B cell (primary cell): ENCODE data around the gene PRKCB. TPM values are rescaled to one million over a fixed set of nuclear protein-coding genes. Genes with fewer than 3 reads are reported as not detected.

Source experiments
- ATAC-seq: fragments of 200-7000 bp; cut with Tn5 transposase; one replicate; pipeline ENCODE4 v1.10.0; 2021; ENCODE audit warnings: low read depth, mild to moderate bottlenecking, moderate number of reproducible peaks, moderate library complexity
- CTCF ChIA-PET: fragments of 350-600 bp; sonication (Branson Sonifier 250); formaldehyde crosslinking; loops from one replicate; lab custom pipeline; 2021; ENCODE audit warnings: antibody characterized with exemption, inconsistent platforms; lab: Charles Lee
- POLR2A ChIA-PET: fragments of 350-600 bp; sonication (Branson Sonifier 250); formaldehyde crosslinking; loops from one replicate; lab custom pipeline; 2021; ENCODE audit warnings: antibody characterized with exemption; lab: Charles Lee
- DNase-seq: peaks from one replicate; pipeline ENCODE4 v3.0.0; 2013
- H2AFZ ChIP-seq: 2 replicates; pipeline ENCODE4 v1.6.1; 2012; ENCODE audit warnings: mild to moderate bottlenecking, low read depth, low read length; ENCODE audit not compliant: insufficient read depth, poor library complexity, severe bottlenecking
- H3K27ac ChIP-seq, 2 donors: 1 replicate in 1 of 2; 2 replicates in 1 of 2; pipeline ENCODE4 v1.5.1; 2012 to 2013; ENCODE audit warnings: low read length in 2 of 2, mild to moderate bottlenecking in 2 of 2, moderate library complexity in 1 of 2
- H3K27me3 ChIP-seq, 4 experiments: fragments of 200-600 bp in 1 of 4; sonication (generic) in 1 of 4; replicated peaks in 1 of 4; 1 replicate in 2 of 4; 2 replicates in 2 of 4; pipeline versions ENCODE4 v1.6.1 to v1.7.0; 2013 to 2016; ENCODE audit warnings: low read length in 3 of 4, mild to moderate bottlenecking in 2 of 4, mixed read lengths in 1 of 4, moderate library complexity in 1 of 4; ENCODE audit not compliant: insufficient read depth in 4 of 4, control insufficient read depth in 3 of 4; ENCODE audit errors: control extremely low read depth in 1 of 4
- H3K36me3 ChIP-seq, 2 experiments: replicated peaks in 1 of 2; 1 replicate in 1 of 2; 2 replicates in 1 of 2; pipeline versions ENCODE4 v1.6.1 to v1.7.1; 2013; ENCODE audit warnings: low read length in 1 of 2; ENCODE audit not compliant: insufficient read depth in 2 of 2, control insufficient read depth in 1 of 2; ENCODE audit errors: control extremely low read depth in 1 of 2, extremely low read depth in 1 of 2
- H3K4me1 ChIP-seq, 2 donors: fragments of 200-600 bp in 1 of 2; sonication (generic) in 1 of 2; 1 replicate in 1 of 2; 2 replicates in 1 of 2; pipeline versions ENCODE4 v1.5.1 to v1.6.1; 2013 to 2017; ENCODE audit warnings: low read length in 2 of 2; ENCODE audit not compliant: control insufficient read depth in 2 of 2, insufficient read depth in 2 of 2
- H3K4me2 ChIP-seq: replicated peaks from 2 replicates; pipeline ENCODE3; 2012; ENCODE audit warnings: mild to moderate bottlenecking, low read depth, low read length; ENCODE audit not compliant: poor library complexity, severe bottlenecking
- H3K4me3 ChIP-seq, 5 experiments: fragments of 200-600 bp in 1 of 5; sonication (generic) in 1 of 5; 1 replicate in 3 of 5; 2 replicates in 2 of 5; pipeline versions ENCODE4 v1.5.1 to v1.7.0; 2011 to 2016; ENCODE audit warnings: low read length in 4 of 5, mild to moderate bottlenecking in 4 of 5, low read depth in 2 of 5, control low read depth in 1 of 5, moderate library complexity in 1 of 5; ENCODE audit not compliant: insufficient read depth in 1 of 5; ENCODE audit errors: control extremely low read depth in 1 of 5, extremely low read depth in 1 of 5
- H3K79me2 ChIP-seq: fragments of 200-600 bp; sonication (generic); one replicate; pipeline ENCODE4 v1.6.0; 2016; ENCODE audit warnings: low read length; ENCODE audit not compliant: control insufficient read depth, insufficient read depth
- H3K9ac ChIP-seq: fragments of 200-600 bp; sonication (generic); 2 replicates; pipeline ENCODE4 v1.6.1; 2017; ENCODE audit warnings: mild to moderate bottlenecking, low read length, moderate library complexity
- H3K9me3 ChIP-seq, 3 donors: one replicate each; pipeline versions ENCODE4 v1.6.1 to v1.7.1; 2013; ENCODE audit warnings: low read length in 2 of 3; ENCODE audit not compliant: control insufficient read depth in 2 of 3, insufficient read depth in 1 of 3; ENCODE audit errors: control extremely low read depth in 1 of 3
- H4K20me1 ChIP-seq: 2 replicates; pipeline ENCODE4 v1.6.0; 2012; ENCODE audit warnings: mild to moderate bottlenecking, low read length; ENCODE audit not compliant: insufficient read depth, control insufficient read depth, poor library complexity, severe bottlenecking
- H3K27ac Mint-ChIP-seq: one replicate; pipeline ENCODE4 v1.8.0; 2021; ENCODE audit warnings: mixed read lengths
- H3K27me3 Mint-ChIP-seq: one replicate; pipeline ENCODE4 v1.8.0; 2021; ENCODE audit warnings: mixed read lengths
- H3K4me1 Mint-ChIP-seq: one replicate; pipeline ENCODE4 v1.8.0; 2021; ENCODE audit warnings: mixed read lengths
- H3K4me3 Mint-ChIP-seq: one replicate; pipeline ENCODE4 v1.8.0; 2021; ENCODE audit warnings: mixed read lengths
- H3K9me3 Mint-ChIP-seq: one replicate; pipeline ENCODE4 v1.8.0; 2022; ENCODE audit warnings: mixed read lengths; ENCODE audit not compliant: insufficient read depth
- CTCF ChIP-seq: fragments of 200-600 bp; IDR thresholded peaks from one replicate; pipeline ENCODE4 v1.8.0; 2022; ENCODE audit warnings: antibody characterized with exemption, mild to moderate bottlenecking
- EZH2 ChIP-seq: IDR thresholded peaks from 2 replicates; pipeline ENCODE4 v1.6.1; 2012; ENCODE audit warnings: borderline replicate concordance, low read depth, mild to moderate bottlenecking, moderate library complexity, low read length; ENCODE audit not compliant: insufficient read depth, poor library complexity, severe bottlenecking
- WGBS: methylation state at CpG from one replicate; pipeline ENCODE4 v1.1.5; 2013; ENCODE audit warnings: missing lambda C conversion rate; ENCODE audit not compliant: insufficient coverage; 5-methylcytosine and 5-hydroxymethylcytosine counted together
- intact Hi-C: fragments of 100-400 bp; cut with micrococcal nuclease; formaldehyde crosslinking; loops from one replicate; pipeline ENCODE4 v1.10.0; 2022
- polyA plus RNA-seq: library from polyadenylated mRNA; depleted of rRNA; stranded (reverse); fragments of >200 nt; gene quantifications from 2 replicates; pipeline ENCODE4 v1.2.3, GENCODE V29; 2012
- total RNA-seq, 2 donors: library from RNA; stranded (reverse); fragments of 120-200 nt in 1 of 2; gene quantifications; 1 replicate in 1 of 2; 2 replicates in 1 of 2; pipeline versions ENCODE4 v1.2.3 to v1.2.4, GENCODE V29; 2013 to 2022

Gene PRKCB
- total and polyA plus RNA-seq, 2 donors (not counting 1 experiment from before 2014, with no cell fraction given): 106 to 373 TPM

- CTCF ChIA-PET: interaction anchor here (1.1 kb wide), 1 partner anchor 24 kb away, joined by 3 read pairs; no protein-coding TSS in a partner anchor
- Histone ChIP-seq H4K20me1 (no peaks in the 10 kb centered on the region), H3K27ac (no peak overlapping the region), H3K36me3 (no peaks in the 10 kb centered on the region), H3K9ac (no peak overlapping the region), H2AFZ (no peak overlapping the region), H3K4me1 (no peaks in the 10 kb centered on the region), H3K9me3 (no peaks in the 10 kb centered on the region), H3K4me2 (no peak overlapping the region), H3K27me3 (peaks cover 0 to 4% (median 0%) of the 10 kb centered on the region in 4 experiments), H3K4me3 (no peak overlapping the region), H3K79me2 (no peaks in the 10 kb centered on the region)
- Mint-ChIP-seq H3K27ac (no peak overlapping the region), H3K9me3 (no peaks in the 10 kb centered on the region), H3K4me3 (no peak overlapping the region), H3K4me1 (no peaks in the 10 kb centered on the region), H3K27me3 (peaks cover 5% of the 10 kb centered on the region)
- intact Hi-C loops: no loop called here
- POLR2A ChIA-PET: interaction anchor here (0.7 kb wide), 1 partner anchor 57 kb away, joined by 4 read pairs; no protein-coding TSS in a partner anchor
- TF ChIP-seq EZH2: no peak
- TF ChIP-seq CTCF: no peak
- no peak for ATAC-seq
- DNase-seq: no peak
- 95% methylated on average over 3 of the region's 7 CpGs for WGBS
Observed at GRCh38 chr16:24228514-24228913, 392.7 kb downstream of the PRKCB start.

- H3K4me3 Mint-ChIP-seq: no peak overlapping the region
- WGBS: 100% methylated on average over 1 of the region's 2 CpGs
- H3K9ac ChIP-seq: no peak overlapping the region
- H3K27me3 ChIP-seq: peaks cover 0 to 11% (median 0%) of the 10 kb centered on the region in 4 experiments
- H3K9me3 Mint-ChIP-seq: peaks cover 2% of the 10 kb centered on the region
- H3K4me3 ChIP-seq: no peak overlapping the region
- peaks cover 14% of the 10 kb centered on the region for H3K27me3 Mint-ChIP-seq
- H4K20me1 ChIP-seq: no peaks in the 10 kb centered on the region
- H3K4me2 ChIP-seq: no peak overlapping the region
- H3K4me1 ChIP-seq: no peaks in the 10 kb centered on the region
- no peaks in the 10 kb centered on the region for H3K36me3 ChIP-seq
- POLR2A ChIA-PET: no interaction called here
- intact Hi-C loops: no loop called here
- DNase-seq: no peak
- TF ChIP-seq EZH2 (no peak), CTCF (no peak)
- H3K4me1 Mint-ChIP-seq: no peaks in the 10 kb centered on the region
- H3K79me2 ChIP-seq: no peaks in the 10 kb centered on the region
- H3K9me3 ChIP-seq: peaks cover 1 to 14% (median 4%) of the 10 kb centered on the region in 3 donors
- no peak for ATAC-seq
- no peak overlapping the region for H3K27ac ChIP-seq
- no peak overlapping the region for H3K27ac Mint-ChIP-seq
- H2AFZ ChIP-seq: no peak overlapping the region
- CTCF ChIA-PET: interaction anchor here (1.3 kb wide), 1 partner anchor 20 kb away, joined by 4 read pairs; no protein-coding TSS in a partner anchor
Observed at GRCh38 chr16:24232936-24233335, 397.2 kb downstream of the PRKCB start.
